Measurements from ENCODE around the gene NR1H3.

- no peak for TF ChIP-seq EZH2phosphoT487 (conservative IDR thresholded peaks at IDR 0.05; ENCODE audit: low read length)
- no peak for TF ChIP-seq CTCF (IDR thresholded peaks at IDR 0.05; ENCODE audit: insufficient read depth, low read length, poor library complexity, severe bottlenecking)
Measured at GRCh38 chr11:47280099-47280498, 22.3 kb downstream of the NR1H3 start.

All from SU-DHL-6 (cell line).